ENCODE data around the gene METTL8.

The METTL8 gene, protein sequence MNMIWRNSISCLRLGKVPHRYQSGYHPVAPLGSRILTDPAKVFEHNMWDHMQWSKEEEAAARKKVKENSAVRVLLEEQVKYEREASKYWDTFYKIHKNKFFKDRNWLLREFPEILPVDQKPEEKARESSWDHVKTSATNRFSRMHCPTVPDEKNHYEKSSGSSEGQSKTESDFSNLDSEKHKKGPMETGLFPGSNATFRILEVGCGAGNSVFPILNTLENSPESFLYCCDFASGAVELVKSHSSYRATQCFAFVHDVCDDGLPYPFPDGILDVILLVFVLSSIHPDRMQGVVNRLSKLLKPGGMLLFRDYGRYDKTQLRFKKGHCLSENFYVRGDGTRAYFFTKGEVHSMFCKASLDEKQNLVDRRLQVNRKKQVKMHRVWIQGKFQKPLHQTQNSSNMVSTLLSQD

DNA sequence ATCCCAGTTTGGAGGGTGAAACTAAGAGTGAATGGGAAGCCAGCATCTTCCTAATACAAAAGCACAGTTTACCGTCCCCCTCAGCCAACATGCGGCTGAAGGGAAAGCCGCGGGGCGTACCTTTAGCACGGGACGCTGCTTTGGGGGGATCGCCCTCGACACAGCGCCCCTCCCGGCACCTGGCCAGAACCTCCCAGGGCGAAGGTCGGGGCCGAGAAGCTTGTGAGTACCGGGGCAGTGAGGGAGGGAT is at the start of gene METTL8:
METTL8 (minus strand) TSS at position 228 of the 250 bp plus-strand sequence. CDS start 41,805 bp downstream, outside the sequence.
- DNase-seq = no peak

DNA sequence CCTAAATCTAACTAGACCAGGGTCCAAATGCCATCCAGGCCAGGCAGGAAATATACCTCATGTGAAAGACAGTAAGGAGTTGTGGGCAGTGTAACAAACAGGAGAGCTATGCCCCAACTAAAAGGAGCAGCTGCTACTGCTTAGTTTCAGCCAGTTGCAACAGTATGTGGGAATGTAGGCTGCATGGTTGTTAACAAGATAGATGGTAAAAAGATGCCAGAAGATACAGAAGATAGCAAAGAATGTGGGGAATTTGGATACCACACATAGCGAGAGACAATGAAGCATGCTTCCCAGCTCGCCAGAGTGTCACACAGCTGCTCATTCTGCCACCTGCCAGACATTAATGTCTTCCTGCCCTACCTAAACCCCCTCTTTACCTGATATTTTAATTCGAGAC is 49.1 kb upstream of the METTL8 start:
- DNase-seq = no peak

DNA sequence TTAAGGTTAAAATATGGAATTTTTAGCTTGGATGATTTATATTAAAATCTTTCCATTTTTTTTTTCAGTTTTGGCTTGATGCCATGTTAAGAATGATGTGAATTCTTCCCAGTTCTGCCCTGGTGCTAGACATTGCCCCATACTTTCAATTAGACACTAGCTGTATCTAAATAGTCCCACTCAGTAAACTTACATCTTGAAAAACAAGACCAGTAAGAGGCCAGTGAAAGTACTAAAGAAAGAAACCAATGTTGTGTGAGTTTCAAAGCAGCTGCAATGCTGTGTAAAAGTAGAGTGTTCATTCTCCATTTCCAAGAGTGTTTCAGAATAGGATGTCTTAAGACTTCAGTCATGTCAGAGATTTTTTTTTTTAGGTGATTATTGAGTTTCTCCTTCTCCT is 48.5 kb upstream of the METTL8 start:
- DNase-seq = no peak

DNA sequence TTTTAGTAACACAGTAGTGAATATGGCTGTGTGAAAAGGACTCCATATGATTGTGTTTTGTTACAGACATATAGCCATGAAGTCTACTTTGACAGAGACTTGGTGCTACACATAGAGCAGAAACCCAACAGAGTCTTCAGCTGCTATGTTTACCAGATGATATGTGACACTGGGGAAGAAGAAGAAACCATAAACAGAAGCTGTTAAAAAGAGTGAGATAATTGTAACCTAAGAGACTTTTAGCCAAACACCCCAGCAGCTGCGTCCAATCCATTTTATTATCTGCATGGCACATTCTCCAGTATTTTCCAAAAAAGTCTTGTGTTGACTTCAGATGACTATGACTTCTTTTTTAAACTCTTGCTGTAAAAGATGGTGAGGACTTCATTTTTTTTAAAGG is 47.1 kb upstream of the METTL8 start:
- DNase-seq = no peak

DNA sequence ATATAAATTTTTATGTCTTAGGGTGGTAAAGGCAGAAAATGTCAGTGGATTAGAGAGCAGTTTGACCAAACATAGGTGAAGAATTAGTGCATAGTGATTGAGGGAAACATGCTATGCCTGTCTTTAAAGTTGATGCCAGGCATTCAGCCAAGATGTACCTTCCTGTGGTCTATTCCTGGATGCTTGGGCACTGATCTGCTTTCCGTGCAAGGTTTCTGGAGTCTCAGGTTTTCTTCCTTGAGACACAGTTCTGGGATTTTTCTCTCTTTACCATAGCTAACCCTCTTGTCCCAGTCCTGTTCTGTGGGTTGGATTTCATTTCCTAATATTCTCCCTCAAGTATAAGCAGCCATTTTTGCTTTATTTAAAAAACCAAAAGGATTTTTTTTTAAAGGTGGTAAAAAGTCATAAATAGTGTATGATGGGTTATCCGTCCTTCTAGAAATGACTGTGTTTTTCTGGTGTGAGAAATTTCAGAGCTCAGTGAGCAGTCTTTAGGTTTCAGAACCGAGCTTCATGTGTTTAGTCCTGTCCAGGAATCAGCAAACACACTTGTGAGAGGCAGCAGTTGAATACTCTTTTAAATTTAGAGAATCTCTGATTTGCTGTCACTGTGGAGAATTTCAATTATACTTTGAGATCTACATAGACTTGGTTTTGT is 45.5 kb upstream of the METTL8 start:
- DNase-seq = no peak

DNA sequence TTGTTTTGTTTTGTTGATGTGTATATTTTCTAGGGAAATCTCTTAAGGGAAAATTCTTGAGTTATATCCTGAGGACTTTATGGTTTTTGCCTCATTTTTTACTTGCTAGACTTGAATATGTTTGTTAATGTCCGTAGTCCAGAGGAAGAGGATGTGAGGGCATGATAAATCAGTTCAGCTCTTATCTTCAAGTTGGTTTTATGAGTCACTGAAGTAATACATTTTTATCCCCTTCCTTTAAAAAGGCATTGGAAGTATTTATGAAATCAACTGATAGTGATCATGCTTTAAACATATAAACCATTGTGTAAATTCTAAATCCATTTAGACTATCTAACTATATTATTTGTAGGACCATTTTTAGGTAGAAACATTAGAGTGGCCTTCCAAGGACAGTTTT is 44.6 kb upstream of the METTL8 start:
- DNase-seq = no peak

DNA sequence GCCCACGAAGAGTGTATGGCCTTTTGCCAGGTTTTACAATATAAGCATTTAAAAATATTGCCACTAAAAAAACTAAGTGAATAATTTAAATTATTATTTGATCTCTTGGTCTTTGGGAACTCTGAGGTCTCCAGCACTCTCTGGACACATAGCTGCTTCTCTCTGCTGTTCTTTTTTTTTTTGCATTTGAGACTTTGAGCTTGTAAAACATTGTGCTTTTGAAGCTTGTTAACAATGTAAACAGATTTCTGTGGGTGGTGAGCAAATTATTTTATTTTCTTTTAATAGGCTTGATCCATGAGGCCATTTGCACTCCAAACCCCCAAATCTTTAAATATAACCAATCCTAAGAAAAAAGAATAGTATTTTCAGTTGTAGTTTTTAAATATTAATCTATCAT is 42.2 kb upstream of the METTL8 start:
- no peak for DNase-seq

DNA sequence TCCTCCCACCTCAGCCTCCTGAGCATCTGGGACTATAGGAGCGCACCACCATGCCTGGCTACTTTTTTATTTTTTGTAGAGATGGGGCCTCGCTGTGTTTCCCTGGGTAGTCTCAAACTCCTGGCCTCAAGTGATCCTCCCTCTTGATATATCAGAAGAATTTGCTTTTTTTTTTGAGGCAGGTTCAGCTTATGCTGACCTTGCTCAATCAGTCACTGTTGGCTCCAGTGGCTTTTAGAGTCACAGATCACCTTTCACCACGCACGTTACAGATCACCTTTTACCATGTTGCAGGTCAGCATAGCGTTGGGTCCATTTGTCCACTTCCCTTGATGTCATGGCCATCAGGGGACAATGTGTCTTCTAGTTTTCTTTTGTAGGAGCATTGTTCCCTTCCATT is 36.3 kb upstream of the METTL8 start:
- DNase-seq = no peak

DNA sequence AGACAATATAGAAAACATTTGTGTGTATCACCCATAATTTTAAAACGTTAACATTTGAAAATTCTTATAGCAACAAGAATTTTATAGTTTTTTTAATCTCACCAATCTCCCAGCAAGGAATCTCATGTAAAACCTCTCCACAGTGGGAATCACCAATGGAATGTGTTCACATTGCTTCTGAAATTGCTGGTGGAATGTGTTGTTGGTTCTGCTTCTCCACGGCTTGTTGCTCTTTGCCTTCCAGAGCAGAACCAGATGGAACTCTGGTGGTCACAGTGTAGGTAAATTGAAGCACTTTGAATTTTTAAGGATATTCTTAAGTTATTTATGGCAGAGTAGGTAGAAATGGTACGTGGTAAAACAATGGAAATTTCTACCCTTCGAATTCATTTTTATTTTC is 35.4 kb upstream of the METTL8 start:
- no peak for DNase-seq

DNA sequence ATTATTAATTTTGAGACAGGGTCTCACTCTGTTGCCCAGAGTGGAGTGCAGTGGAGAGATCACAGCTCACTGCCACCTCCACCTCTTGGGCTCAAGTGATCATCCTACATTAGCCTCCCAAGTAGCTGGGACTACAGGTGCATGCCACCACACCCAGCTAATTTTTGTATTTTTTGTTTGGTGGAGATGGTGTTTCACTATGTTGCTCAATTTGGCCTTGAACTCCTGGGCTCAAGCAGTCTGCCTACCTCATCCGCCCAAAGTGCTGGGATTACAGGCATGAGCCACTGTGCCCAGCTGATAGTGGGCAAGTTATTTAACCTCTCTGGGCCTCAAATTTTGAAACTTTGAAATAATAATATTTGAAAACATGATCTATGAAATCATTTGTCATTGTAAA is 26.7 kb upstream of the METTL8 start:
- no peak for DNase-seq

DNA sequence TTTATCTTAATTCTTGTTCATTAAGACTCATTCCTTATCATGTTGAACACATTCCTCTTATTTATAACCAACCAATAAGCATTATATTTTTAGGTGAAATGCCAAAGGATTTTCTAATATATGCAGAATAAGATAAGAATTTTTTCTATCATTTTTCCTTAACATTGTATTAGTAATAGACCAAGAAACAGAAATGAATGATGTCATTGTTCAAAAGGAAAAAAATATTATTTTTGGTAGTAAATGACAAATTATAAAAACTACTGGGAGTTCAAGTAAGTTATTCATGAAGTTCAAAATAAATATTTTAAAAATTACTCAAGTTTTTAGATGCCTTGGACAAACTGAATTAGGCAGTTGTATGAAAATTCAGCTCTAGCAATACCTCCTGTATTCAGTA is 25.7 kb upstream of the METTL8 start:
- DNase-seq = no peak

DNA sequence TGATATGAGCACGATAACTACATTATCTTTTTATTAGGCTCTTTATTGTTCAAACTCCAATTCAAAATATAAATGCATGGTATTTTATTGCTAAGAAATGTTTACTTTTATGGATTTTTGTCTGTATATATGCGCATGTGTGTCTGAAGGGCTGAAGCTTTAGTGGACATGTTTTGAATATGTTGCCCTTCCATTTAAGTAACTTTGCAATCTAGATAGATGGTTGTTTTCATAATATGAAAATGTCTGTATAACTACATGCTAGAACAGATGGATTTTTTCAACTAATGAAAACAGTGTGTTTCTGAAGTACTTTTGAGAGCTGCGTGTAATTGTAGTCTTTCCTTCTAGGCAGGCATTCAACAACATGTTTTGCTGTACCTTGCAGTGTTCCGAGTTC is 19.0 kb upstream of the METTL8 start:
- DNase-seq = no peak

DNA sequence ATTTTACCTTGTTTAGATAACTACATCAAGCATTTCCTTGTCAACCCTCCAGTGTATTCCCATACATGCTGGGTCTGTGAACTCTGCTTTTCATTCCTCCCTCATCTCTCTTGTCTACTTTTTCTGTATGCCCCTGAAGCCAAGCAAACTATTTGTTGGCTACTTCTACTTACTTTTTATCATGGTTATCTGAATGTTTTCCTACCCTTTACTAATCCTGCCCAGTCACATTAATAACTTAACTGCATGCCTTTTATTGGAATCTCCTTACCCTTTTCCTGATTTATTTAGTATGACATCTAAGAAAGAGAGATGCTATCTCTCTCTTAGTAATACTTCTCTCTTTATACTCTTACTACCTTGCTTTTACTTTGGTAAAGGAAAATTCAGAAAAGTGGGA is 17.3 kb upstream of the METTL8 start:
- no peak for DNase-seq

DNA sequence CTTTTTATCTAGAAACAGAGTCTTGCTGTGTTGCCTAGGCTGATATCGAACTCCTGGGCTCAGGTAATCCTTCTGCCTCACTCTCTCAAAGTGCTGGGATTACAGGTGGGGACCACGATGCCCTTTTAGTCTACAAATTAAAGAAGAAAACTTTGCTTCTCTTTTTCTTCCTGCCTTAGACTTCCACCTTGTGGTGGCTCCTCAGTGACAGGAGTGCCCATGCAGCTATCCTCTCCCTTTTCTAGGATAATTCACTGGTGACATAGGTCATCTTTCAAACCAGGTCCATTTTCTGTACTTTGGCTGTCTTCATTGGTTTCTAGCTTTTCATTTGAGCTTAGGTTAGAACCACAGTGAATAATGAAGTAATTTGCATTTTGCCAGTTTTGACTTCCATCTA is 13.9 kb upstream of the METTL8 start:
- peak in 1 of 2 experiments; percentile 8 for DNase-seq

DNA sequence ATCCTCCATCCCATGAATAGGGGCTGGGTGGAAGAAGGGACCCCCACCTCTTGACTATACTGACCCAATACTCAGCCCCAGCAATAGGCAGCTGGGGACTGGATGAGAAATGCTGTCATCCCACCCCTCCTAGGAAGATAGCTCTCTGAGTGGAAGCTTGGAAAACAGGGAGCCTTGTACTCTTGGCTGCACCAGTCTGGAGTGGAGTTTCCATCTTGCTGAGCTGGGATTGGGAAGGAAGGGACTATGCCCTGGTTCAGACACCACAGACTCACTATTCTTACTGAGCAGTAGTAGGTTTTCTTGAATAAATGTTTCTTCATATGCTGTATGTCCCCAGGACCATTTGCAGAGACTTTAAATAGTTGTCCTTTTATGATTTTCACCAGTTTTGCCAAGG is 7.7 kb upstream of the METTL8 start:
- no peak for DNase-seq

DNA sequence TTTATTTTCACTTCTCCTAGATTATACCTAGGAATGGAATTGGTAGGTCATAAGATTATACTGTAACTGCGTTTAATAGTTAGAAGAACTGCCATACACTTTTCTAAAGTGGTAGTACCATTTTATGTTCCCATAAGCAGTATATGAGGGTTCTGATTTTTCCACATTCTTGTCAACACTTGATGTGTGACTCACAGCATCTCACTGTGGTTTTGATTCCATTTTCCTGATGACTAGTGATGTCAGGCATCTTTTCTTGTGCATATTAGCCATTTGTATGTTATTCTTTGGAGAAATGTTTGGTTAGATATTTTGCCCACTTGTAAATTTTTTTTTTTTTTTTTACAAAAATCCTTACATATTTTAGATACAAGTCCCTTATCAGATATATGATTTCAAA is 2.5 kb upstream of the METTL8 start:
- no peak for DNase-seq

DNA sequence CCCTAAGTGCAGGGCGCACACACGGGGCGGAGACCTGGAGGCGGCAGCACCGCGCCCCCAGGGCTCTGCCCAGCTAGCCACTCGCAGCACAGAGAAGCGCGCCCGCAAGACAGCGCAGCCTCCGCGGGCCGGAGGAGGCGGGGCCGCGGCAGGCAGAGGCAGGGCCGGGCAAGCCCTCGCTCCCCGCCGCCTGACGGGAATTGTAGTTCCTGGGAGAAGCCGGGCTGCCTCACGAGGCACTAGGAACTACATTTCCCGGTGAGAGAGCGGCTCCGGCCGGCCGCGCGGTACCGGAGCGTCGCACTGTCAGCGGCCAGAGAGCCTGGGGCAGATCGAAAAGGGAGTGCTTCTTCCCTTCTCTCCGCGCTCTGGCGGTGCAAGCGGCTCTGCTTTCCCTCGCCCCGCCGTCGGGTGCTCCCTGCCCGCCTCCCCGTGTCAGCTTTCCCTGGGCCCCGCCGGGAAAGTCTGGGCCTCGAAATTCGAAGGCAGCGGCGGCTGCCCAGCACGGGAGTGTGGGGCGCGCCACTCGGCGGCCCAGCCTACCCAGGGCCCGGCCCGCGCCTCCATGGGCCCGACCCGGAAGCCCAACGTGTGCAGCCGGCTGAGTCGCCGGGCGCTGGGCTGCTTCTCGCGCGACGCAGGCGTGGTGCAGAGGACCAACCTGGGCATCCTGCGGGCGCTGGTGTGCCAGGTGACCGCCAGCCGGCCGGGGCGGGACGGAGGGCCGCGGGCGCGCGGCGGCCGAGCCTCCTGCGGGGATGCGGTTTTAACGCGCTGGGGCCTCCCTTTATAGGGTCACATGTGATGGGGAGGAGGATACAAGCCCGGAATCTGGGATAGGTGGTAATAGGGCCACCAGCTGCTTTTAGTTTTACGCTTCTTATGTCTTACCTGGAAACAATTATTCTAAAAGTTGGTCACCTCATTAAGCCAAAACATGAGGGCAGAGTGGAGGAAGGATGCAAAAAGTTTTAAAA is 511 bp upstream of the METTL8 start, which contains the start of gene DCAF17:
DCAF17 (plus strand) TSS at position 214 of the 977 bp plus-strand sequence; CDS start at position 566, 352 bp downstream.
- DNase-seq = peak; percentile 97 to 98

DNA sequence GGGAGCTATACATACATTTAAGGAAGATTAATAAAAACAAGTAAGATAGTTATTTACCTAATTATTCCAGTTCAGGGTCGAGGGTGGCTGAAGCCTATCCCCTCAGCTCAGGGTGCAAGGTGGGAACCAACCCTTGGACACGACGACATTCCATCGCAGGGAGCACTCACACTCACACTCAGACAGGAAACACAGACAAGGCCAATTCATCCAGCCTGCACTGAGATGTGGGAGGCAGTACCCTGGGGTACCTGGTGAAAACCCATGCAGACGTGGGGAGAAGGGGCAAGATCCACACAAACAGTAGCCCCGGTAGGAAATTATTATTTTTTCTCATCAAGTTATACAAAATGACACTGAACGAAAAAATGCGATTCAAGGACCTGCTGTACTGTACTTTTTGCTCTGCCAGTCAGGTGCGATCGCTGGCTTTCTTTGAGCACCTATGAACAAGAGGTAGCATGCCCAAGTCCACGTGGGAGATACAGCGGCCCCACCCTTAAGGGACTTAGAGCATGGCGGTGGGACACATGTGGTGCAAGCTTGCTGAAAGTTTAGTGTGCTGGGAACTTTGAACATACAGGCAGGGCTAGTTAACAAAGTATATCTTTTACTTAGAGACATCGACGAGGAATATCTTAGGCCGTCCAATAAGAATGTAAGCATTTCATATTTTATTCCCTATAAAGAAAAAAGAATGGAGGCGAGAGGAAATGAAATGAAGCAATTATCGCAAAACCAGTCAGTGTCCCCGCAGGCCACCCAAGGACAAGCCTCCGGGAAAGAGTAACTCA is 624 bp downstream of the METTL8 start:
- DNase-seq = peak; percentile 24 to 47

DNA sequence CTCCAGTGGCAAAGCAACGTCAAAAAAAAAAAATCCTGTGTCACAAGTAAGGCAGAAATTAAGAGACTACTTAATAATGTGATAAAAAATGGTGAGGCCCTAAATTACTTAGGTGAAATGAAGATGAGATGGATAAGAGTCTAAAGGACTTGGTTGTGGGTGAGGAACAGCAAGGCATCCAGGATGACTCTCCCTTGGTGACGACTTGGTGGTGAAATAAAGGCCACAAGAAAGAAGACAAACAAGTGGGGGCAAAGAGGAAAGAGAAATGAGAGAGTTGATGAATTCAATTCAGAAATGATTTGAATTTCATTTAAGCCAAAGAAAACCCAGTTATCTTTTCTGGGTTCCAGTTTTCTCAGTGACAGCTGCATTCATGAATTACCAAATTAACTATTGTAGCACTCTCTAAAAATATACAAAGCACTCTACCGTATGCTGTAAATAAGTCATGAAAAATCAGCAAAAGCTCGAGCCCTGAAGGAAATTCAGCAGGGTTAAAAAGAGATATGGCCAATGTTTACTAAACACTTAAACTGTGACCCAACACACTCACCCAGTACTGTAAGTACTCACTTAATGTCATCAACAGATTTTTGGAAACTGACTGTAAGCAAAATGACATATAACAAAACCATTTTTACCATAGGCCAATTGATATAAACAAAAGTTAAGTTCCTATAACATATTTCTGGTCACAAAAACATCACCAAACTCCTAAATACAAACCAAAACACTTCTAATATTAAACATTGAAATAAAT is 1.4 kb downstream of the METTL8 start:
- no peak for DNase-seq

DNA sequence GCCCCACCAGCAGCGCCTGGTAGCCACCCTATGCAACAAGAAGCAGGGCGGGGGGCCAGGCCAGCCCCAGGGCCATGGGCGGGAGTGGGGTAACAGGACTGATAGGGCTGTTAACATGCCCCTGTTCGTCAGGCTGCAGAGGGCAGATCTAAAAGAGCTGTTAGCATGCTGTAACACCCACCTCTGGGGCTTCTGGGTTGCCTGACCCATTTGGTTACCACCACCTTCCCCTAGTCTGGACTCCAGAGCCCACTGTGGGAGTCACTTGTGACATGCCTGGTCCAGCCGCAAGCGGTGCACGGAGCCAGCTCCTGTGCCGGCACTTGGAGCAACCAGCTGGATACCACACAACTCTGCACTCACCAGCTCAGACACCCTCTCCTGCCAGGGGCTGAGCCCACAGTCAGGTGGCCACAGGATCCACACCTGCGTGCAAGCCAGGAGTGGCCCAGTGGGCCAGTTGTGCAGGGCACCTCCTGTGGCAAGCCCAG is 2.1 kb downstream of the METTL8 start:
- DNase-seq = no peak

DNA sequence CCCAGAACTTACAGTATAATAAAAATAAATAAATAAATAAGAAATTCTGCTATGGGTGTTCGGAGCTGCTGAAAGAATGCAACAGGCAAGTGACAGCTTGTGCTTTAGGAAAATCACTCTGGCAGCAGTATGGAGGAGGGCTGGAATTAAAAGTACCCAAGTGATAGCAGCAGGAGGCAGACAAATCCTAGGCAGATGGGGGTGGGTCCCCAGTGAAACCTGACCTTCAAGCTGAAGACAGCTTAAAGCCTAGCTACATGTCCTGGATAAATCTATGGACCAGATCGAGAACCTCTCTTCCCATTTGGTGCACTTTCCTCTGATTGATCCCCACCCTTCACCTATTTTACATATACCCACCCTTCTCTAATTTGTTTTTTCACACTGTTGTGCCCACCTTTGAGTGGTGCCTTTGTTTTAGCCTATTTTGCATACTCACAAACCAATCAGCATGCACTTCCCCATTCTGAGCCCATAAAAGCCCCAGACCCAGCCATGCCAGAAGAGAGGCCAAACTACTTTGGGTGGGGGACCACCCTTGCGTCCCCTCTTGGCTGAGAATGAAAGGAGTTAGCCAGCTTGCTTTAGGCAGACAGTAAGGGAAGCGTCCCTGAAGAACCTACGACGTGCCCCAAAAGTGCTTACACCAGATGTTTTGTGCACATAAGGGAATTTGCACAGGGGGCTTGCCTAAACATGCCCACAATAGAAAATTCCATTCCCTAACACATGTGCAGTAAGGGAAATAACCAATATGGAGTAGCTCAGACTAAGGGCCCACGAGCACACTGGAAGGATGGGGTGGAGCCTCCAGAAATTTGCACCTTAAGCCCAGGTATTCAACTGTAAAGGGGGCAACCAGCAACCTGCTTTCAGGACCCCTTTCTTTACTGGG is 3.0 kb downstream of the METTL8 start:
- peak; percentile 20 to 72 for DNase-seq

All from NCI-H524 (cell line).